ENCODE measurements around the gene BRCC3.

Gene BRCC3

DNA sequence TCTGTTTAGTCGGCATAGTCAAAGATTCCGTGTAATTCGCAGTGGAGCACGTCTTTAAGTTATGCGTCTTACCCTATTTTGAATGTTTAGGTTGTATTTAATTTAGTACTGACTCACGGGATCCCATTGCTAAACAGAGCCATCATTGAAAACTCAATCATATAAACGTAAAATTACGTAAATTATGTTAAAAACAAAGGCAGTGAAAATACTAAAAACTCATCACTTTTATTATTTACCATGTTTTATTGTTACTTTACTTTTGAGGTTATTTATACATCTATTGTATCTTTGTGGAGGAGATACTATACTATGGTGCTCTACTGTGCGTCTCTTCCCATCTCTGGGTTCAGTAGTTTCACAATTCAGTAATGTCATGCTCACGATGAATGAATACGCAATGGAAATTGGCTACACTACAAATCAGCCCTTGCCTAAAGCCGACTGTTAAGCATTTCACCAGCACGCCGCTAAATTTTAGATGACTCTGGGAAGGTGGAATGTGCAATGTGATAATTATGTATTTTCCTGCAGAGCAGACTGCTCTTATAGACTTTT lies 43.7 kb upstream of the BRCC3 start:
- peak; percentile 15 for DNase-seq (ENCODE audit: extremely low spot score)
- ChIA-PET CTCF (interaction anchor here (0.6 to 1.3 kb wide), 2 partner anchors 21 to 25 kb away, joined by 3 read pairs; no protein-coding TSS in a partner anchor), POLR2A (interaction anchor here (1.0 to 1.3 kb wide), 4 partner anchors 10 to 43 kb away, joined by 3 read pairs; no protein-coding TSS in a partner anchor)
- no peak for TF ChIP-seq FOXK2 (IDR thresholded peaks at IDR 0.05)
- TF ChIP-seq SUZ12 (IDR thresholded peaks at IDR 0.05): no peak
- TF ChIP-seq ARNT (IDR thresholded peaks at IDR 0.05): no peak
- no peak for TF ChIP-seq NFRKB (IDR thresholded peaks at IDR 0.05)
- TF ChIP-seq TARDBP (IDR thresholded peaks at IDR 0.05): no peak
- no peak for TF ChIP-seq FOXM1 (IDR thresholded peaks at IDR 0.05; ENCODE audit: borderline replicate concordance)
- TF ChIP-seq LEF1 (IDR thresholded peaks at IDR 0.05; ENCODE audit: borderline replicate concordance): no peak
- no peak for TF ChIP-seq FOXA1 (IDR thresholded peaks at IDR 0.05)
- no peak for TF ChIP-seq ZNF384 (IDR thresholded peaks at IDR 0.05)
- TF ChIP-seq SP1 (IDR thresholded peaks at IDR 0.05): no peak
- TF ChIP-seq ELF4 (IDR thresholded peaks at IDR 0.05): no peak
- no peak for TF ChIP-seq BHLHE40 (IDR thresholded peaks at IDR 0.05; ENCODE audit: borderline replicate concordance)
- no peak for TF ChIP-seq HDGF (IDR thresholded peaks at IDR 0.05; ENCODE audit: borderline replicate concordance)
- no peak for TF ChIP-seq L3MBTL2 (conservative IDR thresholded peaks at IDR 0.05)

DNA sequence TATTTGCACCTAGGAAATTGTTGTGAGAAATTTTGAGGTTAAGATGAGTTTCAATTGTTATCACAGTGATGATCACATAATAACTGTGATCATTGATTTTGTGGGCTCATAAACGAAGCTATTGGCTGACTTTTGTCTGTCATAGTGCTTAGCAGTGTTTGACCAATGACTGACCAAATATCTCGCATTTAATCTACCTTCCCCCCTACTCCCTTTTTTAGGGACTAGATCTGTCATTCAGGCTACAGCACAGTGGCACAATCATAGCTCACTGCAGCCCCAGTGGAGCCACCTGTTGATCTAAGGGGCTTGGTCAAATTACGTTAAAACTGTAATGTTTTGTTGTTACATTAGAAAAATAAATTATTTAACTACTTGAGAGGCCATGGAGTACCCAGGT lies 43.2 kb upstream of the BRCC3 start:
- ChIA-PET CTCF (interaction anchor here (0.6 to 1.1 kb wide), 2 partner anchors 25 to 29 kb away, joined by 3 read pairs; no protein-coding TSS in a partner anchor), POLR2A (interaction anchor here (1.1 kb wide), 1 partner anchor 10 kb away, joined by 3 read pairs; no protein-coding TSS in a partner anchor)
- TF ChIP-seq HDGF (IDR thresholded peaks at IDR 0.05; ENCODE audit: borderline replicate concordance): no peak
- no peak for TF ChIP-seq FOXK2 (IDR thresholded peaks at IDR 0.05)
- no peak for TF ChIP-seq ARNT (IDR thresholded peaks at IDR 0.05)
- TF ChIP-seq FOXM1 (IDR thresholded peaks at IDR 0.05; ENCODE audit: borderline replicate concordance): no peak
- no peak for TF ChIP-seq SP1 (IDR thresholded peaks at IDR 0.05)
- no peak for TF ChIP-seq BHLHE40 (IDR thresholded peaks at IDR 0.05; ENCODE audit: borderline replicate concordance)
- TF ChIP-seq SUZ12 (IDR thresholded peaks at IDR 0.05): no peak
- no peak for TF ChIP-seq TARDBP (IDR thresholded peaks at IDR 0.05)
- no peak for TF ChIP-seq NFRKB (IDR thresholded peaks at IDR 0.05)
- no peak for DNase-seq (ENCODE audit: extremely low spot score)

DNA sequence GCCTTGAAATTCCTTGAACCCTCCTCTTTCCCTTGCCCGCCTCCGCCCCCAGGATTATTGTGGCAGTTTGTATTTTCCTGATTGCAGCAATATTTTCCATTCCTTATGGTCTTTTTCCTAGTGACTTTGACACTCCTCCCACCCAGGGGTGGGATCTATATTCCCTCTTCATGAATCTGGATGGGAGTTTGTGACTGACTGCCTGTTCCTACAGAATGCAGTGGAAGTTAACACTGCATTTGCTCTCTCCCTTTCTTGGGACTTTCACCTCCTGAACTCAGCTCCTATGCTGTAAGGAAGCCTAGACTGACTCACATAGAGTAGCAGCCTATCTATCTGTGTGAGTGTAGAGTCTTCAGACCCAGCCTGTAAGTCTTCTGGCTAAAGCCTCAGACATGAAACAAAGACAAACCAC lies 42.4 kb upstream of the BRCC3 start:
- POLR2A ChIA-PET: interaction anchor here (1.1 kb wide), 1 partner anchor 11 kb away, joined by 3 read pairs; no protein-coding TSS in a partner anchor
- CTCF ChIA-PET: interaction anchor here (1.1 kb wide), 1 partner anchor 28 kb away, joined by 3 read pairs; no protein-coding TSS in a partner anchor

DNA sequence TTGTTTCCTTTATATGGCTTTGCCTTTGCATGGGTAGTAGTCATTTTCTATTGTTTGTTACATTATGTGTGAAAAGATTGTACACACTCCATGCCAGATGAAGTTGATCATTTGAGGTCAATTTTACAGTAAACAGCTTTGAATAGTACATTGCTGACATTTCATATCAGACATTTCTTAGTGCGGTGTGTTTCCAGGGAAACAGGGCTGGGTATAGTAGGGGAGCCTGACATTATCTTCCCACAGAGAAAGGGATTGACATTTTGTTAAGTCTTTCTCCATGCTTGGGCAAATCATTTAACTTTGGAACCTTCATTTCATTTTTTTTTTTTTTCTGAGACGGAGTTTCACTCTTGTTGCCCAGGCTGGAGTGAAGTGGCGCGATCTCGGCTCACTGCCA lies 39.7 kb upstream of the BRCC3 start:
- POLR2A ChIA-PET: no interaction called here
- CTCF ChIA-PET: no interaction called here
- DNase-seq (ENCODE audit: extremely low spot score): no peak
- TF ChIP-seq HDGF (IDR thresholded peaks at IDR 0.05; ENCODE audit: borderline replicate concordance): no peak
- no peak for TF ChIP-seq BHLHE40 (IDR thresholded peaks at IDR 0.05; ENCODE audit: borderline replicate concordance)
- no peak for TF ChIP-seq FOXM1 (IDR thresholded peaks at IDR 0.05; ENCODE audit: borderline replicate concordance)
- no peak for TF ChIP-seq SP1 (IDR thresholded peaks at IDR 0.05)
- TF ChIP-seq CTBP1 (IDR thresholded peaks at IDR 0.05; ENCODE audit: borderline replicate concordance): no peak

More for the DNA sequence above, 42.4 kb upstream of the BRCC3 start:
- no peak for DNase-seq (ENCODE audit: extremely low spot score)
- no peak for TF ChIP-seq LEF1 (IDR thresholded peaks at IDR 0.05; ENCODE audit: borderline replicate concordance)
- no peak for TF ChIP-seq ARNT (IDR thresholded peaks at IDR 0.05)
- TF ChIP-seq ELF4 (IDR thresholded peaks at IDR 0.05): no peak
- no peak for TF ChIP-seq TARDBP (IDR thresholded peaks at IDR 0.05)
- no peak for TF ChIP-seq HDGF (IDR thresholded peaks at IDR 0.05; ENCODE audit: borderline replicate concordance)
- TF ChIP-seq NFRKB (IDR thresholded peaks at IDR 0.05): no peak
- TF ChIP-seq SP1 (IDR thresholded peaks at IDR 0.05): no peak
- no peak for TF ChIP-seq L3MBTL2 (conservative IDR thresholded peaks at IDR 0.05)
- TF ChIP-seq FOXA1 (IDR thresholded peaks at IDR 0.05): no peak
- no peak for TF ChIP-seq CTBP1 (IDR thresholded peaks at IDR 0.05; ENCODE audit: borderline replicate concordance)
- no peak for TF ChIP-seq ZNF384 (IDR thresholded peaks at IDR 0.05)
- no peak for TF ChIP-seq SUZ12 (IDR thresholded peaks at IDR 0.05)

DNA sequence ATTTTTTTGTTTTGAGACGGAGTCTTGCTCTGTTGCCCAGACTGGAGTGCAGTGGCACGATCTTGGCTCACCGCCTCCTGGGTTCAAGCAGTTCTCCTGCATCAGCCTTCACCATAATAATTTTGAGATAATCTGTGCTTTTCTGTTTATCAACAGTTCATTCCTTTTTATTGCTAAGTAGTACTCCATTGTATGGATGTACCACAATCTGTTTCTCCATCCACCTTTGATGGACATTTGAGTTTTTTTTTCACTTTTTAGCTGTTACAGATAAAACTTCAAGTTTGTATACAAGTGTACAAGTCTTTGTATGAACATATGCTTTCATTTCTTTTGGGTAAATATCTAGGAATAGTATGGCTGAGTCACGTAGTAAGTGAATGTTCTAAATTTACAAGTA lies 35.6 kb upstream of the BRCC3 start:
- ChIA-PET CTCF (no interaction called here), POLR2A (no interaction called here)
- no peak for DNase-seq (ENCODE audit: extremely low spot score)
- TF ChIP-seq BHLHE40 (IDR thresholded peaks at IDR 0.05; ENCODE audit: borderline replicate concordance) (no peak), LEF1 (IDR thresholded peaks at IDR 0.05; ENCODE audit: borderline replicate concordance) (no peak)

DNA sequence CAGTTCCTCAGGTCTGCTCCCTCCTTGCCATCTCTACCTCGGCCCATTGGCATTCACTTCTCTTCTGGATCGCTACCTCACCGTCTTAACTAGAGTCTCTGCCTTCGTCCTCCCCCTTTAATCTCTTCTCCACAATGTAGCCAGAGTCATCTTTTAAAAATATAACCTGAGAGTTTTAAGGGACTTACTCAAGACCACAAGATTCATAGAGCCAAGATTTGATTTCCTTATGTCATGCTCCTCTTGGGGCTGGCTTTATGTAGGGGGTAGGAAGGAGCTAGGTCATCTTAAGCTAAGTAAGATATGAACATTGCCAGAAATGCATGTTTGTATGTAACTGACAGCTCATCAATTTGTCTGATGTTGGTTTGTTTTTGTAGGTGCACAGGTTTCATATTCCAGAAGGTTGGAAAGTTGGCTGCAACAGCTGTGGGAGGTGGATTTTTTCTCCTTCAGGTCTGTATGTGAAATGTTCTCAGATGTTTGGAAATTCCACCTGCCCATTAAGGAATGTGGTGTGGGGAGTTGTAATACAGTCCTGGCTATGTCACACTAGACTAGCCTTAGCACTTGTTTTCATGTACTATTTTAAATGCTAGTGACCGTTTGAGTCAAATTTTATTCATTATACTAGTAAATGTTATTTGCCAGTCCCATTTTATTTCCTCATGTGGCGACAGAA lies 25.0 kb upstream of the BRCC3 start:
- no peak for TF ChIP-seq L3MBTL2 (conservative IDR thresholded peaks at IDR 0.05)
- no peak for TF ChIP-seq FOXA1 (IDR thresholded peaks at IDR 0.05)
- no peak for TF ChIP-seq ZNF384 (IDR thresholded peaks at IDR 0.05)
- no peak for TF ChIP-seq SP1 (IDR thresholded peaks at IDR 0.05)
- no peak for TF ChIP-seq LEF1 (IDR thresholded peaks at IDR 0.05; ENCODE audit: borderline replicate concordance)
- no peak for TF ChIP-seq SUZ12 (IDR thresholded peaks at IDR 0.05)
- POLR2A ChIA-PET: no interaction called here
- no peak for DNase-seq (ENCODE audit: extremely low spot score)
- CTCF ChIA-PET: interaction anchor here (0.9 kb wide), 1 partner anchor 11 kb away, joined by 4 read pairs; no protein-coding TSS in a partner anchor

DNA sequence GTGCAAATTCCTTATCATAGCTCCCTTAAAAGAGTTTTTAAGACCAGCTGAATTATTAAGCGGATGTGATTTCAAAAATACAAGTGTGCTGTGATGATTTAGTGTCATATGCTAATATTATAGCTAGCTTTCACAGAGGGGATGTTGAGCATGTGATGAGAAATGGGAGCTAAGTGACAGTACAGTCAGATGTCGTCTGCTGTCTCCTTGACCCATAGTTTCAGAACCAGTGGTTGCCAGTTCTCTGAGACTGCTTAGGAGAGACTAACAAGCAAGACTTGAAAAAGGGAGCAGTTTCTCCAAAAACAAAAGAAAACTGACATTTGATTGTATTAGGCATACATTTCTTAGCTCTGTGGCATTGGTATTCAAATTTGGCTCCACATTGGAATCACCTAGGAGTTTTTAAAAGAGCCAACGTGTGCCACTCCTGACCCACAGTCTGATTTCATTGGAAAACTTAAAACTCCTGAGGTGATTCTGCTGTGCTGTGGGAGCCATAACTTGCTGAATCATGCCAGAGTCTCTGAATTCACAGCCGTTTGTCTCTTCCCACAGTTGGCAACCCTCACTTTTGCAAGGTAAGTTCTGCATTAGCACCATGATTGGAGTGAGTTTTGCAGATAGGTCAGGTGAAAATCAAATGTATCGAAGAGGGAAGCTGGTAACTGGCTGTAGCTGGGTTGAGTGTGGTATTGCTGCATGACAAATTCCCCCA lies 24.3 kb upstream of the BRCC3 start:
- TF ChIP-seq FOXA1 (IDR thresholded peaks at IDR 0.05): no peak
- no peak for TF ChIP-seq LEF1 (IDR thresholded peaks at IDR 0.05; ENCODE audit: borderline replicate concordance)
- TF ChIP-seq ZNF384 (IDR thresholded peaks at IDR 0.05): no peak
- no peak for TF ChIP-seq SP1 (IDR thresholded peaks at IDR 0.05)
- no peak for TF ChIP-seq CTBP1 (IDR thresholded peaks at IDR 0.05; ENCODE audit: borderline replicate concordance)
- TF ChIP-seq FOXK2 (IDR thresholded peaks at IDR 0.05): no peak
- no peak for TF ChIP-seq FOXM1 (IDR thresholded peaks at IDR 0.05; ENCODE audit: borderline replicate concordance)
- TF ChIP-seq SUZ12 (IDR thresholded peaks at IDR 0.05): no peak
- TF ChIP-seq HDGF (IDR thresholded peaks at IDR 0.05; ENCODE audit: borderline replicate concordance): no peak
- TF ChIP-seq TARDBP (IDR thresholded peaks at IDR 0.05): no peak
- TF ChIP-seq ELF4 (IDR thresholded peaks at IDR 0.05): no peak
- no peak for TF ChIP-seq L3MBTL2 (conservative IDR thresholded peaks at IDR 0.05)
- TF ChIP-seq, protein P1, sequence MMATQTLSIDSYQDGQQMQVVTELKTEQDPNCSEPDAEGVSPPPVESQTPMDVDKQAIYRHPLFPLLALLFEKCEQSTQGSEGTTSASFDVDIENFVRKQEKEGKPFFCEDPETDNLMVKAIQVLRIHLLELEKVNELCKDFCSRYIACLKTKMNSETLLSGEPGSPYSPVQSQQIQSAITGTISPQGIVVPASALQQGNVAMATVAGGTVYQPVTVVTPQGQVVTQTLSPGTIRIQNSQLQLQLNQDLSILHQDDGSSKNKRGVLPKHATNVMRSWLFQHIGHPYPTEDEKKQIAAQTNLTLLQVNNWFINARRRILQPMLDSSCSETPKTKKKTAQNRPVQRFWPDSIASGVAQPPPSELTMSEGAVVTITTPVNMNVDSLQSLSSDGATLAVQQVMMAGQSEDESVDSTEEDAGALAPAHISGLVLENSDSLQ (IDR thresholded peaks at IDR 0.05): no peak
- TF ChIP-seq NFRKB (IDR thresholded peaks at IDR 0.05): no peak
- TF ChIP-seq ARNT (IDR thresholded peaks at IDR 0.05): no peak
- no peak for TF ChIP-seq BHLHE40 (IDR thresholded peaks at IDR 0.05; ENCODE audit: borderline replicate concordance)
- CTCF ChIA-PET: interaction anchor here (0.9 kb wide), 1 partner anchor 10 kb away, joined by 4 read pairs; no protein-coding TSS in a partner anchor
- no peak for DNase-seq (ENCODE audit: extremely low spot score)
- POLR2A ChIA-PET: no interaction called here
